ENCODE data around the gene SLC24A3.

The SLC24A3 gene

GRCh38 chr20:19473216-19473921 is 260.9 kb downstream of the SLC24A3 start:
- no peak overlapping the region for H3K4me3 ChIP-seq (ENCODE audit: low read length)
- no peaks in the 10 kb centered on the region for H3K27me3 ChIP-seq (ENCODE audit: control insufficient read depth, insufficient read depth, low read length)
- H3K4me1 ChIP-seq (ENCODE audit: control insufficient read depth, insufficient read depth, low read length) = no peaks in the 10 kb centered on the region
- H3K36me3 ChIP-seq (ENCODE audit: control insufficient read depth, insufficient read depth, low read length) = no peaks in the 10 kb centered on the region
- no peak overlapping the region for H3K9ac ChIP-seq (ENCODE audit: low read length)
- no peaks in the 10 kb centered on the region for H3K9me3 ChIP-seq (ENCODE audit: control insufficient read depth, low read length)

- no peak overlapping the region for H3K4me3 ChIP-seq (ENCODE audit: low read length)
- H3K4me1 ChIP-seq (ENCODE audit: control insufficient read depth, insufficient read depth, low read length) = no peaks in the 10 kb centered on the region
- H3K27me3 ChIP-seq (ENCODE audit: control insufficient read depth, insufficient read depth, low read length) = no peaks in the 10 kb centered on the region
- no peak overlapping the region for H3K9ac ChIP-seq (ENCODE audit: low read length)
- H3K36me3 ChIP-seq (ENCODE audit: control insufficient read depth, insufficient read depth, low read length) = no peaks in the 10 kb centered on the region
- no peaks in the 10 kb centered on the region for H3K9me3 ChIP-seq (ENCODE audit: control insufficient read depth, low read length)
Observed at GRCh38 chr20:19473922-19474286, 261.5 kb downstream of the SLC24A3 start.

GRCh38 chr20:19478320-19478895 is 266.0 kb downstream of the SLC24A3 start:
- Histone ChIP-seq H3K36me3 (ENCODE audit: control insufficient read depth, insufficient read depth, low read length) (no peaks in the 10 kb centered on the region), H3K4me1 (ENCODE audit: control insufficient read depth, insufficient read depth, low read length) (no peaks in the 10 kb centered on the region), H3K27me3 (ENCODE audit: control insufficient read depth, insufficient read depth, low read length) (no peaks in the 10 kb centered on the region), H3K9me3 (ENCODE audit: control insufficient read depth, low read length) (no peaks in the 10 kb centered on the region), H3K4me3 (ENCODE audit: low read length) (no peak overlapping the region), H3K9ac (ENCODE audit: low read length) (no peak overlapping the region)

GRCh38 chr20:19482726-19483125 is 270.3 kb downstream of the SLC24A3 start:
- no peak overlapping the region for H3K9ac ChIP-seq (ENCODE audit: low read length)
- no peaks in the 10 kb centered on the region for H3K4me1 ChIP-seq (ENCODE audit: control insufficient read depth, insufficient read depth, low read length)
- no peaks in the 10 kb centered on the region for H3K36me3 ChIP-seq (ENCODE audit: control insufficient read depth, insufficient read depth, low read length)

GRCh38 chr20:19483309-19483708 is 270.9 kb downstream of the SLC24A3 start:
- no peaks in the 10 kb centered on the region for H3K9me3 ChIP-seq (ENCODE audit: control insufficient read depth, low read length)
- no peak overlapping the region for H3K4me3 ChIP-seq (ENCODE audit: low read length)
- no peaks in the 10 kb centered on the region for H3K36me3 ChIP-seq (ENCODE audit: control insufficient read depth, insufficient read depth, low read length)
- H3K4me1 ChIP-seq (ENCODE audit: control insufficient read depth, insufficient read depth, low read length) = no peaks in the 10 kb centered on the region
- H3K9ac ChIP-seq (ENCODE audit: low read length) = no peak overlapping the region
- no peaks in the 10 kb centered on the region for H3K27me3 ChIP-seq (ENCODE audit: control insufficient read depth, insufficient read depth, low read length)

More at GRCh38 chr20:19482726-19483125, 270.3 kb downstream of the SLC24A3 start:
- Histone ChIP-seq H3K9me3 (ENCODE audit: control insufficient read depth, low read length) (no peaks in the 10 kb centered on the region), H3K4me3 (ENCODE audit: low read length) (no peak overlapping the region), H3K27me3 (ENCODE audit: control insufficient read depth, insufficient read depth, low read length) (no peaks in the 10 kb centered on the region)

GRCh38 chr20:19486446-19486845 is 274.0 kb downstream of the SLC24A3 start:
- Histone ChIP-seq H3K9me3 (ENCODE audit: control insufficient read depth, low read length) (no peaks in the 10 kb centered on the region), H3K4me3 (ENCODE audit: low read length) (no peak overlapping the region), H3K4me1 (ENCODE audit: control insufficient read depth, insufficient read depth, low read length) (no peaks in the 10 kb centered on the region), H3K36me3 (ENCODE audit: control insufficient read depth, insufficient read depth, low read length) (no peaks in the 10 kb centered on the region), H3K27me3 (ENCODE audit: control insufficient read depth, insufficient read depth, low read length) (no peaks in the 10 kb centered on the region), H3K9ac (ENCODE audit: low read length) (no peak overlapping the region)

- no peak overlapping the region for H3K9ac ChIP-seq (ENCODE audit: low read length)
- H3K27me3 ChIP-seq (ENCODE audit: control insufficient read depth, insufficient read depth, low read length) = no peaks in the 10 kb centered on the region
- H3K9me3 ChIP-seq (ENCODE audit: control insufficient read depth, low read length) = no peaks in the 10 kb centered on the region
- no peaks in the 10 kb centered on the region for H3K36me3 ChIP-seq (ENCODE audit: control insufficient read depth, insufficient read depth, low read length)
- no peak overlapping the region for H3K4me3 ChIP-seq (ENCODE audit: low read length)
- no peaks in the 10 kb centered on the region for H3K4me1 ChIP-seq (ENCODE audit: control insufficient read depth, insufficient read depth, low read length)
Observed at GRCh38 chr20:19487420-19487819, 275.0 kb downstream of the SLC24A3 start.

GRCh38 chr20:19491241-19491640 is 278.8 kb downstream of the SLC24A3 start:
- H3K9ac ChIP-seq (ENCODE audit: low read length) = no peak overlapping the region
- no peaks in the 10 kb centered on the region for H3K9me3 ChIP-seq (ENCODE audit: control insufficient read depth, low read length)
- no peak overlapping the region for H3K4me3 ChIP-seq (ENCODE audit: low read length)
- no peaks in the 10 kb centered on the region for H3K4me1 ChIP-seq (ENCODE audit: control insufficient read depth, insufficient read depth, low read length)
- H3K36me3 ChIP-seq (ENCODE audit: control insufficient read depth, insufficient read depth, low read length) = no peaks in the 10 kb centered on the region
- H3K27me3 ChIP-seq (ENCODE audit: control insufficient read depth, insufficient read depth, low read length) = no peaks in the 10 kb centered on the region

GRCh38 chr20:19492116-19492515 is 279.7 kb downstream of the SLC24A3 start:
- no peaks in the 10 kb centered on the region for H3K36me3 ChIP-seq (ENCODE audit: control insufficient read depth, insufficient read depth, low read length)
- no peak overlapping the region for H3K4me3 ChIP-seq (ENCODE audit: low read length)
- H3K27me3 ChIP-seq (ENCODE audit: control insufficient read depth, insufficient read depth, low read length) = no peaks in the 10 kb centered on the region
- H3K4me1 ChIP-seq (ENCODE audit: control insufficient read depth, insufficient read depth, low read length) = no peaks in the 10 kb centered on the region
- no peak overlapping the region for H3K9ac ChIP-seq (ENCODE audit: low read length)
- no peaks in the 10 kb centered on the region for H3K9me3 ChIP-seq (ENCODE audit: control insufficient read depth, low read length)

- Histone ChIP-seq H3K4me3 (ENCODE audit: low read length) (no peak overlapping the region), H3K9ac (ENCODE audit: low read length) (no peak overlapping the region), H3K36me3 (ENCODE audit: control insufficient read depth, insufficient read depth, low read length) (no peaks in the 10 kb centered on the region), H3K9me3 (ENCODE audit: control insufficient read depth, low read length) (no peaks in the 10 kb centered on the region), H3K4me1 (ENCODE audit: control insufficient read depth, insufficient read depth, low read length) (no peaks in the 10 kb centered on the region), H3K27me3 (ENCODE audit: control insufficient read depth, insufficient read depth, low read length) (no peaks in the 10 kb centered on the region)
Observed at GRCh38 chr20:19492687-19493336, 280.4 kb downstream of the SLC24A3 start.

GRCh38 chr20:19493794-19494495 is 281.5 kb downstream of the SLC24A3 start:
- H3K27me3 ChIP-seq (ENCODE audit: control insufficient read depth, insufficient read depth, low read length) = no peaks in the 10 kb centered on the region
- no peaks in the 10 kb centered on the region for H3K36me3 ChIP-seq (ENCODE audit: control insufficient read depth, insufficient read depth, low read length)
- H3K9ac ChIP-seq (ENCODE audit: low read length) = no peak overlapping the region
- no peak overlapping the region for H3K4me3 ChIP-seq (ENCODE audit: low read length)
- H3K4me1 ChIP-seq (ENCODE audit: control insufficient read depth, insufficient read depth, low read length) = no peaks in the 10 kb centered on the region
- no peaks in the 10 kb centered on the region for H3K9me3 ChIP-seq (ENCODE audit: control insufficient read depth, low read length)
